Stimulated activated CD4-positive, alpha-beta T cell treated with anti-CD3 and anti-CD28 coated beads, Interleukin-1b, Interleukin-23, amount 100 ng/mL, for 4 hours (primary cell): ENCODE data around the gene ASZ1.

Source experiments
- DNase-seq, 2 donors: peaks; one replicate each; pipeline ENCODE4 v3.0.0-alpha.2; 2020; ENCODE audit warnings: low read depth in 2 of 2

ASZ1 gene

DNA sequence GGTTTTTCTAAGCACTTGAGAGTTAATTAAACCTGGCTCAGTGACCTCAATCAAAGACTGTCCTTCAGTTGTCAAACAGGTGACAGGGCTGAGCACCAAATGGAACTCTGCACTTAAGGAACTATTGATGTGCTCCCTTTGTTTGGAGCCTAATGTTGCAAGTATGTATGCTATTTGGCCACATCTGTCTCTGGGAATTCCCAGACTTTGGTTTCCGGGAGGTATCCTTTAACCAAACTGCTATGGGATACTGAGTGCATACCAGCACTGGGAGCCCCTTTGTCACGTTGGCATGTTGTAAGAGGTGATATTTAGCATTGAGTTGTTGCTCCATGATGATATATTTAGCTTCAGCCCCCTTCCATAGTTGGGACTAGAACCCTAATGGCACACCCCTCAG, 25.2 kb downstream of the ASZ1 start:
- DNase-seq: no peak

DNA sequence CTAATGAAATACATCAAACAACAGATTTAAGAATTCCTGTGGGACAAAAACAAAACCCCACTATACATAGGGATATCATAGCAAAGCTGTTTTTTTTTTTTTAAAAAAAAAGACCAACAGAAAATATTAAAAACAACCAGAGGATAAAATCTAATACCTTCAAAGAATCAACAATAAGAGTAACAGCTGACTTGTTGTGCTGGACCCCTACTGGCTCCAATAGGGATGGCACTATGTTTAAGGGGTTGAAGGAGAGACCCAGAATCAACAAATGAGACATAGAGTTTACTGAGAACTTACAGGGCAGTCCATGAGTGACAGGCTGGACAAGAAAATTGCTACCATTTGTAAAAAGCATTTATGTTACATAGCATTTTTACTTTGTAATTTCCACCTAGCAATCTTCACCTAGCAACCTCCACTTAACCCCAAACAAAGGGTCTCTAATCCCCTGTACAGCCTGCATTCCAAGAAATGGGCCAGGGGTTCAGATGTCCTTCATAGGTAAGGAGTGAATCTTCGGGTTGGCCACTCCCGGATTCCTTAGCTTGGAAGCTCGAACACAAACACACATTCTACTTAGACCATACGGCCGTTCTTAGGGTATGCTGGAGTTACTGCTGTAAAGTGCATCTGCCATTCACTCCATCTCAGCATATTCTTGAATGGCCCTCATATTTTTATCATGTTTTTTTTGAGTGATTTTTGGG, 25.8 kb downstream of the ASZ1 start:
- DNase-seq: no peak

DNA sequence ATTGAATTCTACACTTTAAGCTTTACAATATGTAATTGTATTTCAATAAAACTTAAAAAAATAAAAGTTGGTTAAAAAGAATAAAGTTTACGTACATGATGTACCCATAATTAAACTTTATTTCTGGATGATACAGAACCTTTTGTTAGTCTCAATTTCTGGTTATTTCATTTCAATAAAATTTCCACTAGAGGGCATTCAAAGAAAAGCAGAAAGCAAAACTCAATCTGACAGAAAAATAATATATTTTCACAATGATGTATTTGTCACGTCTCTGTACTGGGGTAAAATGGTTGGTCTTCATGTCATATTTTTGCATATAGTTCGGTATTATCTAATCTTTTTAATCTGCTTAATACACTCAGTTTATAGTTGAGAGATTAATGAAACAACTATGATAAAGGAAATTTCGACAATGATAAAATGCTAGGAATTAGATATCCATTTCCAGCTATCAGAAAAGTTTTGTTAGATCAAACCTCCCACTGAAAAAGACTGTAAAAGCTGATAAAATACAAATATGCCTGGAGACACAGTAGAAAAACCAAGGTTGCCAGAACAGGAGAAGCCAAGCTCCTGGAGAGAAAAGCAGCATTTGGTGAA, 27.4 kb downstream of the ASZ1 start:
- DNase-seq: no peak

DNA sequence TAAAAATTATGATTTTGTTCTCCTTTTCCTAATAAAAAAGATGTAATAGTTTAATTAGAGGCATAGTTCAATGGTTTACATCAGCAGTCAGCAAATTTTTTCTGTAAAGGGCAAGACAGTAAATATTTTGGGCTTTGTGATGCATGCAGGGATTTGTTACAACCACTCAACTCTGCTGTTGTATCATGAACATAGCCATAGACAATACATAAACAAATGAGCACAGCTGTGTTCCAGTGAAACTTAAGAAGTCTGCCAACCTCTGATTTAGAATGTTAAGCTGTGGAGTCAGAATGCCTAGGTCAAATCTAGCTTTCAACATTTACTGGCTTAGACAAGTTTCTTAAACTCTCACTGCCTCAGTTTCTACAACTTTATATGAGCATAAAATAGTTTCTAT, 31.6 kb downstream of the ASZ1 start:
- DNase-seq: no peak

DNA sequence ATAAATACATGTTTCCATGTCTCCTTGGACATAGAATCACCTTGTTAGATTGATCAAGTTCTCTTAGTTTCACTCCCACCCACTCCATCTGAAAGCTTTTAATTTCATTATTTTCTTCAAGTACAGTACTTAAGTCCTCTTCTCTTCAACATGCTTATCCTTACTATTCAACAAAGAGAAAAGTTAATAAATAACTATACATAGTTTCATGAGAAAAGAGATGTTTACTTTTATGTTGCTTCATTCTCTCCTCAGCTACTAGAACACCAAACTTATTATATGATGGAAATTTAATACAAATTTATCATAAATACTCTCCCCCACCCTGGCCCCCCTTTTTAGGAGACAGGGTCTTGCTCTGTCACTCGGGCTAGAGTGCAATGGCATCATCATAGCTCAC, 33.5 kb downstream of the ASZ1 start:
- DNase-seq: no peak

DNA sequence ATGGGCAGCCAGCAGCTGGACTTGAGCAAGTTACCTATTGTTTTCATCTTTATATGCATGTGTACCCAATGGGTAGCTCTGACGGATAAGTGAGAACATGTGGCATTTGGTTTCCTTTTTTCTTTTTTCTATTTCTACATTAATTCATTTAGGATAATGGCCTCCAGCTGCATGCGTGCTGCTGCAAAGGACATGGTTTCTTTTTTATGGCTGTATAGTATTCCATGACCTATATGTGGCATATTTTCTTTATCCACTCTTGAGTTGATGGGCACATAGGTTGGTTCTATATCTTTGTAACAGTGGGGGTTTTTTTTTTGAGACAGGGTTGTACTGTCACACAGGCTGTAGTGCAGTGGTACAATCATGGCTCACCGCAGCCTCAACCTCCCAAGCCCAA, 37.4 kb downstream of the ASZ1 start:
- DNase-seq: no peak

DNA sequence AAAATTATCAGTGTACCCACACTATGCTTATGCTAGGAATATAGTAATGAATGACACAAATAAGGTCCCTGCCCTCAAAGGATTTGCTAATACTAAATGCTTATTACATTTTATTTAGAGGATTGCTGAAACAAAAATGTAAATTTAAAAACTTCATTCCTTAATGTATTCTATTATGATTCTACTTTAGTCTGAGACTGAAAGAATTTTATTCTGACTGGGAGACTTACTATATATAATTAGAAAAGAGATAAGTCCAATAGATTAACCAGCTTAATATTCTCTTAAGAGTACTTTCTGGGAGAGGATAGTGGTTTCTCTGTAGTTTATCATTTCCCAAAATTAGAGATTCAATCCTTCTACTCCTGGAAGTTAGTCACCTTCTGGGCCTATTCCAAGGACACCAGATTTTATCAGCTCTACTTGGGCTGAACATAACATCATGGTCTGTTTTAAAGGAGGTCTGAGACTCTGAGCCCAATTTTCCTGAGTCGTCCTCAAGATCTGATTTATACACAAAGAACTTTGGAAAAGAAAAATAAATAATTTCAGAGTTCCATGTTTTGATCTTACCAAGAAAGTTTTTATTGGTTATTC, 41.1 kb downstream of the ASZ1 start:
- DNase-seq: no peak

DNA sequence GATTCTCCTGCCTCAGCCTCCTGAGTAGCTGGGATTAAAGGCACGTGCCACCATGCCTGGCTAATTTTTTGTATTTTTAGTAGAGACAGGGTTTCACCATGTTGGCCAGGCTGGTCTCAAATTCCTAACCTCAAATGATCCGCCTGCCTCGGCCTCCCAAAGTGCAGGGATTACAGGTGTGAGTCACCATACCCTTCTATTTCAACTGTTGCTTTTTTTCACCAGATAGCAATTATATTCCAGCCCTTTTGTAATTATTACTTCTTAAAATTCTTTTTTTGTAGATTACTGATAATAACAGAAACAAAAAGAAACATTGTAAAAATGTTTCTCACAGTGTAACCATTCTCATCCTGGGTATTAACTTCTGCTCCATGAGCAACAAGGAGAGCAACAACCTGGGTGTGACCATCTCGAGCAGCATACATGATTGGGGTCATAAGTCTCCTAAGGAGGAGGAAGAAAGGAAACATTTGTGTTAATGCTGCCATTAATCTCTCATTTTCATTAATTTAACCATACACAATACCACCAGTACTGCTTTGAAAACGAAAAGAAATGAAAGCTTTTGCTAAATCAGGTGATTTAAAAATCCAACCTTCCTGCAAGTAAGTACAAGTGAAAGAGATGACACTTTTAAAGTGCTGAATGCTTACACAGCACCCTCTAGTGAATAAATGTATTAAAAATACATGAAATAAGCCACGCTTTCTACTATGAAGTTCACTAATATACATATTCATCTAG, 41.8 kb downstream of the ASZ1 start:
- no peak for DNase-seq

DNA sequence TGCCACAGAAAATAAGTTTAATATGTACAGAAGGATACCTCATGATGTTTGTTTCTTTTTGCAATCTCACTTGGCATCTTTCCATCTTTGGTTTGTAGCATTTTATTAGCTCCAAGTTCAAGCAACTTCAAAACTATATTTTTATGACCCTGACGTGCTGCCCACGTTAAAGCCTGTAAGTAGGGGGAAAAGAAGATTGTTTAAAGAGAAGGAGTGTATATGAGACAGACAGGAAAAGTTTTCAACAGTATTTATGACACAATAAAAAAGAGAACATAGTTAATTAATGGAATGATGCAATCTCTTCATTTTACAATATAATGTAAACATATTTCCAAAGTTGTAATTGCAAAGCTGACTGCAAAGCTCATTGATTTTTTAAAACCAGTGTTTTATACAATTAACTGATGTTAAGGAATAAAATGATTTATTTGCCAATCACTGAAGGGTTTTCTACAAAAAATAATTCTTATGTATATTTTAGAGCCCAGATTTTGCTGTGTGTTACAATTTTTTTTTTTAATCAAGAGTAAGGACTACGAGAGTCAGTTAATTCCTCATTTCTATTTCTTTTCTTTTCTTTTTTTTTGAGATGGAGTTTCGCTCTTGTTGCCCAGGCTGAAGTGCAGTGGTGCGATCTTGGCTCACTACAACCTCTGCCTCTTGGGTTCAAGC, 42.5 kb downstream of the ASZ1 start:
- no peak for DNase-seq

DNA sequence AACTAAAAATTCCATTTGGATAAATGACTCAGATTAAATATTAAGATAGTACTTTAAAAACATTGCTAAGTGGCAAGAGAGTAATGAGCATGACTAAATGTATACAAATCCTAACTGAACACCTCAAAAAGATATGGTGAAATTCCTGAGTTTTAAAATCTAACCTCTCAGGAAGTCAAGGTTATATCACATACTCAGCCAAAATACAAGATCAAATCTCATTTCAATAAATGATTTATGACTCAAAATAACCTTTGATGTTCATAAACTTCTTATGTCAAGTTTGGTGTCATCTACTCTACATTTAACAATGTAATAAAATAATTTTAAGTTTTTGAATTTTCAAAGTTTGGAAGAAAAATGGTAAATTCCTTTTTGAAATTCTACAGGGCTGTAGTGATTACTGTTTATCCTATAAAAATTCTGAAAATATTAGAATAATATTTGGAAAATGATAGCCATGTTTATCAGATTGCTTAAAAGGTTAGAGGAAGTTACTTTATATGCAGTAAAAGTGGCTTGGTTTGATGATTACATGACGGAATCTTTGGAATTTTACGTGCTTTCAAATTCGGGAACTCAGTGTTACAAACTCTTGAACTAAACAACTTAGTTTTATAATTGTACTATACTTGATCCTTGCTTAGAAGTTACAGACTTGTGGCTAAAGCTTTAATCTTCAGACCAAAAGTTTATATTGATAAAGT, 43.7 kb downstream of the ASZ1 start:
- DNase-seq: no peak

DNA sequence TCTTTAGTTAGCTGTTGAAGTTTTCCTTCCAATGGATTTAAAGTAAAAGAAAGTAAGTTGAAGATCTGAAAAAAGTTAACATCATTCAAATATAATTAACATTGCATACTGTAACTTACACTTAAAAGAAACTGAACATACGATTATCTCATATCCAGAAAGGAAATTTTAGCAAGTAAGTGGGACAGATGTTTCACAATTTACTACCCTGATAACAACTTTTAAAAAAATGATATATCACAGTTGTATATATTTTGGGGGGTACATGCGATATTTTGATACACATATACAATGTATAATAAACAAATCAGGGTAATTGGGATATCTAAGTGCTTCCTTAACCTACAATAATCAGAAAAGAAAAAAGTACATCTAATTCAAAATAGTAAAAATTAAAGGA, 44.2 kb downstream of the ASZ1 start:
- DNase-seq: no peak

DNA sequence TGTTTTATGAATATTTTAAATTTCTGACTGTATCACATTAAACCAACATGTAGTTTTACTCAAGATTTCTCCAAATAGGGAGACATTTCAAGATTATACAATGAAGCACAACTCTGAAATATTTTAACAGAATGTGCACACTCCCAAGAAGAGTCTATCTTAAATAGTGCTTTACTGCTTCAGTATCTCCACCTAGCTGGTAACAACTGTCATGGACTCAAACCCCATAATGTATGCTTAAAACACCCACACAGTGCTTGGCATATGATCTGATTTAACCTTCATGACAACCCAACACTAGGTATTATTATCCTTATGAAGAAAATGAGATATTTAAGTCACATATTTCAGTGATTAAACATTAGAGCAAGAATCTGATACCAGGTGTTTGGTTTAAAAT, 45.9 kb downstream of the ASZ1 start:
- no peak for DNase-seq

DNA sequence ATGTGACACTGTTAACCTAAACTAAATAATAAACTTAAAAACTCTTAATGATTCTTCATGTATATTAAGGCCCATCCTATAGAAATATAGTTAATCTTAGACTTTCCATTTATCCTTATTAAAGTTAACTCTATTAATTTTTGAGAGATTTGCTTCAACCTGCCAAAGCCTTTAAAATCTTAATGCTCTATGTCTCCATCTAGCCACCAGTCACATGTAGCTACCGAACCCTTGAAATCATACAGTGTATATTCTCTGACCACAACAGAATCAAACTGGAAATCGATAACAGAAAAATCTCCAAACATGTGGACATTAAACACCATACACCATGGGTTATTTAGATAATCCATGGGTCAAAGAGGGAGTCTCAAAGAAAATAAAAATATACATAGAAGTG, 51.9 kb downstream of the ASZ1 start:
- no peak for DNase-seq

DNA sequence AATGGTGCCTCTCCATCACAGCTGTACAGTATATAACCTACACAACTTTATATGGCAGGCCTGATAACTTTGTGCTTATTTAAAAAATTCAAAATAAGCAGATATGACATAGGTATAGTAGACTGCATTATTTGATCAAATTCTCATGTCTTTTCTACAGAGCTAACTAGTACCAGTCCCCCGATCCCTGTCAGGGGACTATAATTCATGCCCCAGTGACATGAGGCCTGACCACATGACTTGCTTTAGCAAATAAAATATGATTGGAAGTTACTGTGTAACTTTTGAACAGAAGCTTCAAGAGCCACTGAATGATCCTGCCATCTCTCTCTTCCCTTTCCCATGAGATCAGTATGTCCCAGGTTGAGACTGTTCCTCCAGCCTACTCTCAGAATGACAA, 55.2 kb downstream of the ASZ1 start:
- no peak for DNase-seq

DNA sequence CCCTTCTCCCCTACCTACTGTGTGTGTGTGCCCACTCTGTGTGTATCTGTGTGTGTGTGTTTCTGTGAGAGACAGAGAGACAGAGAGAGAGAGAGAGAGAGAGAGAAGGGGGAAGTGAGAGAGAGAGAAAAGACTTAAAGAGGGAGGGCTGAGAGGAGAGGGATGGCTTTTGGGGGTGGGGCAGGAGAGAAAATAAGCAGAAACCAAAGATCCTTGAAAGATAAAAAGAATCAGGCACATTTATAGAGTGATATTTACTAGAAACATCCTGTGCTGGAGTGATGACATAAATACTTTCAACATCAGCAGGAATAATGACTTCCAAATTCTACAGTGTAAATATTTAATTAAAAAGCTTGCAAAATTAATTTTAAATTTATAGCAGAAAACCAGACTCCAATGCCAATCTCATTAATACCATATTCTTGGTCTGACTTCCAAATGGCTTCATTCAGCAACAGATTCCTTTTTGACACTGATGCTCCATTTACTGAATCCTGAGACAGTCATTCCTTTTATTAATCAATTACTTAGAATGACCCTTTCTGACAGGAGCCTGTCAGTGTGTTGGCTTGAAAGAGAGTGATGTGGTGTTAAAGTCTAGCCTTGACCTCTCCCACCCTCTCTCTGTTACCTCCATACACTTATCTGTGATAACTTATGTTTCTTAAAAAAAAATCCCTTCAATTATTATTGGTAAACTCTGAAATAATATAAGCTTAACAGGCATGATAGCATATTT, 62.8 kb downstream of the ASZ1 start:
- DNase-seq: no peak

DNA sequence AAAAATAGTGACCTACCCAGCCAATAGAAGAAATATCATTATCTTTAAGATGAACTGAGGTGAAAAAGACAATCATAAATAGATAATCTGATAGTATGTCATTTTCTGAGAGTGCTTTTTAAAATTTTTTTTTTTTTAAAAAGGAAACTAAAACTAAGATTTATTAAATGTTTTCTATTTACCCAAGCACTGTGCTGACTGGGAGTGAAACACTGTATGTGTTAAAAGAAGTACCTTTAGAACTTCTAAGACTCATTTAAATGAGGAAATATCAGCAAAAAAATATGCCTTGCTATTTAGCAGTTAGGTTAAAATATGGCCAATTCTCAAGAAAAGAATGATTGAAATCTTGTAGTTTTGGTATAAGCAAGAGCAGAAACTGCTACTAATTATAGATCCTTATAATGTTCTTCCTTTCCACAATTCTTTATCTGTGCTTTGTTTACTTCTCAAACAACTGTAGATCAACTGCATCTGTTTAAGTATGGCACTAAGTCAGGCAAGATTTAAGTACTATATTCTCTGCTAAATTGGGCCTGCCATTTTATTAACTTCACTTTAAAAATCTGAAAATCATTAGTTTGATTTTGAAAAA, 64.9 kb downstream of the ASZ1 start:
- DNase-seq: no peak

DNA sequence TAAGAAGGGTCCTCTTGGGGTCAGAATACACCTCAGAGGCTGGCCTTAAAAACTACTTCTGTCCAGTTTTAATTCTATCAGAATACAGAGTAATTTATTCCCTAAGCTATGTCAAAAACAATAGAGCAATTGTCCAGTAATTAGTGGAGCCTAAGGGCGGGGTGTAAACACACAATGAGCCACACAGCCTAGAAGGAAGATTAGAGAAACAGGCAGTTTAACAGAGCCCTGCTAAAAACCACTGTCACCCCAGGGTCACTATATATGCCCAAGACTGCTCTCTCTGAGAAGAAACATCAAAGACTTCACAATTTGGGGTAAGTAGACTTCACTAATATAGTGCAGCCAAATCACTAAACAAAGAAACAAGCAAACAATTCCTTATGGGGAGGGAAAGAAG, 77.3 kb downstream of the ASZ1 start:
- no peak for DNase-seq

DNA sequence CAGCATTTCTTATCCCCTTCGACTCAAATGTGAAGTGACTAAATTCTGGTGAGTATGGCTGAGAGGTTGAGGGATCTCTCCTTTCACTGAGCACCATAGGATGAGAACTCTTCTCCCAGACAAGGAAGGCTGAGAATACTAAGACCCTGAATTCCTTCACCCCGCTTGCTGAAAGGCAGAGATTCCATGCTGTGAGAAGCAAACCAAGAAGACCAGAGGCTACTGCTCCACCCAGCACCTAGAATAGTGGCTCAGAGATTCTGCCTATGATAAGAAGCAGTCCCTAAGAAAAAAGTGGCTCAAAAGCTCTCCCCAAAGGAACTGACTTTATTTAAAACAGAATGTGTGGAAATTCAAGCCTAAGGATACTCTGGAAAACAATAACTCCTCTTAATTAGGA, 77.7 kb downstream of the ASZ1 start:
- no peak for DNase-seq

DNA sequence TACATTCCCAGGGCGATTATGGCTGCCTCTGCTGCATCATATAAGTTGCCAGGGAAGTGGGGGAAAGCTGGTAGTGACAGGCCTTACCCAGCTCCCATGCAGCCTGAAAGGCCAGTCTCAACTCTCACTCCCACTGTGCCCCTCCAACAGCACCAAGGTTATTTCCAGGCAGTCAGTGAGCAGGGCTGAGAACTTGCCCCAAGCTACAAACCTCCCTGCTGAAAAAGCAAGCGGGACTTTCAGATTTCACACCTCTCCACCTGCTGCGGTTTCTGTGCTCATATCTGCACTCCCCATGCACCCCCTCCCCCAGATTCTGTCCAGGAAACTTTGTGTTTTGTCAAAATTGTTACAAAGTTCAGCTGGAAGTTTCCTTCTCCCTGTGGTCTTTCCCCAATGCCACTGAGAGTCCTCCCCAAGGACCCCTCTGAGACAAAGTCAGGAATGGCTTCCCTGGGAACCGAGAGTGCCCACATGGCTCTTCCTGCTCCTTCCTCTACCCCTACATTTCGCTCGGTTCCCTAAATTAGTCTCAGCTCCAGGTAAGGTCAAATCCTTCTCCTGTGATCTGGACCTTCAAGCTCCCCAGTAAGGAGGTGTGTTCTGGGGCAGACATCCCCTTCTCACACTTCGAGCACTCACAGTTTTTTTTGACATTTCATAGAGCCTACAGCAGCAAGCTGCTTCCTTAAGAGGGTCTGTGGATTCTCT, 79.2 kb downstream of the ASZ1 start:
- DNase-seq: no peak

DNA sequence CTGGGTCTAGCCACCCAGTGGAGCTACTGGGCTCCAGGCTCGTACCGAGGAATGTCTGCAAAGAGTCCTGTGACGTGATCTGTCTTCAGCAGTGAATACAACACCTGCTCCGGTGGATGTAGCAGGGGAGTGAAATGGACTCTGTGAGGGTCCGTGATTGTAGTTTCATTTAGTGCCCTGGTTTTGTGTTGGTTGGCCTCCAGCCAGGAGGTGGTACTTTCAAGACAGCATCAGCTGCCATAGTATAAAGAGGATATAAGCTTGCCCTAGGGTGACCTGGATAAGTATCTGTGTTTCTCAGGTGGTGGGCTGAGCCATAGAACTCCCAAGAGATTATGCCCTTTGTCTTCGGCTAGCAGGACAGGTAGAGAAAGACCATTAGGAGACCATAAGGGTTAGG, 79.8 kb downstream of the ASZ1 start:
- DNase-seq: no peak
